Middle frontal gyrus (tissue), 1 donor: ENCODE data around the gene IGFALS.
A peak's percentile ranks its signal among the peaks of the same experiment; 100 is the strongest.

Source experiments
- DNase-seq: peaks from one replicate; pipeline ENCODE4 v3.0.0-alpha.2; 2015; ENCODE audit warnings: low spot score; ENCODE audit errors: extremely low spot score

IGFALS gene

GRCh38 chr16:1793578-1794220 lies at the start of gene IGFALS:
Gene IGFALS (minus strand): TSS chr16:1793705. CDS start chr16:1793652, 53 bp downstream.
- no peak for DNase-seq

- DNase-seq = no peak
These were observed 46.0 kb upstream of the IGFALS start for GRCh38 chr16:1839554-1839953.

- no peak for DNase-seq
These were observed 40.6 kb upstream of the IGFALS start for GRCh38 chr16:1834096-1834495.

- no peak for DNase-seq
These were observed 39.4 kb upstream of the IGFALS start for GRCh38 chr16:1832838-1833454.

- no peak for DNase-seq
These were observed 37.9 kb upstream of the IGFALS start for GRCh38 chr16:1831186-1832075.

- no peak for DNase-seq
These were observed 36.7 kb upstream of the IGFALS start for GRCh38 chr16:1830213-1830612.

- DNase-seq = no peak
These were observed 35.3 kb upstream of the IGFALS start for GRCh38 chr16:1828645-1829410.

GRCh38 chr16:1826691-1827573 lies 33.4 kb upstream of the IGFALS start, which contains the start of the genes FAHD1 and HAGH:
Gene FAHD1 (plus strand): TSS chr16:1827206. CDS start chr16:1827239, 33 bp downstream.
Gene HAGH (minus strand): TSS chr16:1826825. CDS start chr16:1826787, 38 bp downstream.
- peak; percentile 86 for DNase-seq

GRCh38 chr16:1825864-1826690 lies 32.6 kb upstream of the IGFALS start:
- peak; percentile 33 for DNase-seq

- DNase-seq = no peak
These were observed 31.9 kb upstream of the IGFALS start for GRCh38 chr16:1825381-1825863.

GRCh38 chr16:1823821-1824220 lies 30.3 kb upstream of the IGFALS start:
- peak; percentile 20 for DNase-seq

- DNase-seq = no peak
These were observed 29.3 kb upstream of the IGFALS start for GRCh38 chr16:1822801-1823200.

GRCh38 chr16:1821861-1822611 lies 28.5 kb upstream of the IGFALS start:
- DNase-seq = no peak

GRCh38 chr16:1820946-1821290 lies 27.4 kb upstream of the IGFALS start:
- no peak for DNase-seq

- no peak for DNase-seq
These were observed 26.8 kb upstream of the IGFALS start for GRCh38 chr16:1820096-1820945.

- no peak for DNase-seq
These were observed 26.1 kb upstream of the IGFALS start for GRCh38 chr16:1819611-1820010.

- DNase-seq = no peak
These were observed 25.5 kb upstream of the IGFALS start for GRCh38 chr16:1818873-1819525.
